Endothelial cell of umbilical vein (primary cell): ENCODE measurements around the gene CLTC. TPM values are rescaled to one million over a fixed set of nuclear protein-coding genes. Genes with fewer than 3 reads are reported as not detected.

Experiments used
- BruUV-seq: library from RNA; stranded (reverse); fragments of 400-500 nt; replicated peaks from 2 replicates; lab custom pipeline; 2021; lab: Mats Ljungman, UMichigan
- CTCF ChIA-PET: fragments of 300-600, 350-600 bp; sonication (Branson Sonifier 250); formaldehyde crosslinking; loops from one replicate; lab custom pipeline; 2021; ENCODE audit warnings: antibody characterized with exemption, inconsistent platforms; lab: Charles Lee
- POLR2A ChIA-PET: fragments of 300-600, 350-600 bp; sonication (Branson Sonifier 250); formaldehyde crosslinking; loops from one replicate; lab custom pipeline; 2021; ENCODE audit warnings: antibody characterized with exemption, inconsistent platforms; lab: Charles Lee
- DNase-seq: peaks from one replicate; pipeline ENCODE4 v3.0.0-alpha.2; 2011; ENCODE audit warnings: low read depth, low spot score
- FAIRE-seq: peaks from 2 replicates; lab custom pipeline; 2011; peaks lifted over from hg19 to GRCh38; lab: Jason Lieb, UNC
- H2AFZ ChIP-seq: 2 replicates; pipeline ENCODE4 v1.6.0; 2012; ENCODE audit warnings: low read depth, low read length, control low read depth, inconsistent platforms
- H3K27ac ChIP-seq: 2 replicates; pipeline ENCODE4 v1.5.1; 2011; ENCODE audit warnings: low read depth, mild to moderate bottlenecking, control low read depth, low read length, moderate library complexity; ENCODE audit not compliant: insufficient read depth
- H3K27me3 ChIP-seq, 2 experiments: 2 replicates each; pipeline versions ENCODE4 v1.6.0 to v1.6.1; 2011; ENCODE audit warnings: low read length in 2 of 2, mixed read lengths in 1 of 2; ENCODE audit not compliant: control insufficient read depth in 2 of 2, insufficient read depth in 2 of 2
- H3K36me3 ChIP-seq, 2 experiments: 2 replicates in 1 of 2; 3 replicates in 1 of 2; pipeline ENCODE4 v1.5.1; 2011; ENCODE audit warnings: low read length in 2 of 2, mild to moderate bottlenecking in 1 of 2, moderate library complexity in 1 of 2; ENCODE audit not compliant: control insufficient read depth in 2 of 2, insufficient read depth in 2 of 2; ENCODE audit errors: extremely low read depth in 1 of 2
- H3K4me1 ChIP-seq: 3 replicates; pipeline ENCODE4 v1.5.1; 2011; ENCODE audit warnings: mild to moderate bottlenecking, low read length; ENCODE audit not compliant: control insufficient read depth, insufficient read depth; ENCODE audit errors: extremely low read depth
- H3K4me2 ChIP-seq: 2 replicates; pipeline ENCODE4 v1.6.1; 2011; ENCODE audit warnings: low read length, control low read depth, mixed read lengths; ENCODE audit not compliant: insufficient read depth
- H3K4me3 ChIP-seq, 3 experiments: fragments of 200-600 bp in 1 of 3; sonication (generic), shearing (Covaris generic) in 1 of 3; replicated peaks in 1 of 3; 2 replicates each; pipeline ENCODE4 v1.5.1; 2011 to 2016; ENCODE audit warnings: control low read depth in 3 of 3, low read length in 3 of 3, mild to moderate bottlenecking in 2 of 3, inconsistent platforms in 1 of 3, low read depth in 1 of 3, moderate library complexity in 1 of 3; ENCODE audit not compliant: insufficient read depth in 1 of 3
- H3K79me2 ChIP-seq: 2 replicates; pipeline ENCODE4 v1.6.0; 2012; ENCODE audit warnings: low read length, inconsistent platforms; ENCODE audit not compliant: control insufficient read depth, insufficient read depth
- H3K9ac ChIP-seq: replicated peaks from 2 replicates; pipeline ENCODE3; 2011; ENCODE audit warnings: low read length, control low read depth; ENCODE audit not compliant: insufficient read depth; ENCODE audit errors: extremely low read depth
- H3K9me1 ChIP-seq: replicated peaks from 3 replicates; pipeline ENCODE4 v1.6.0; 2011; ENCODE audit warnings: mild to moderate bottlenecking, low read length; ENCODE audit not compliant: control insufficient read depth, insufficient read depth; ENCODE audit errors: extremely low read depth
- H3K9me3 ChIP-seq: replicated peaks from 2 replicates; pipeline ENCODE4 v1.5.1; 2012; ENCODE audit warnings: low read length, inconsistent platforms; ENCODE audit not compliant: control insufficient read depth, insufficient read depth
- H4K20me1 ChIP-seq: replicated peaks from 2 replicates; pipeline ENCODE3; 2011; ENCODE audit warnings: mild to moderate bottlenecking, low read length; ENCODE audit not compliant: control insufficient read depth, insufficient read depth; ENCODE audit errors: extremely low read depth
- EZH2 ChIP-seq: IDR thresholded peaks from 2 replicates; pipeline ENCODE4 v1.6.1; 2012; ENCODE audit warnings: borderline replicate concordance, low read depth, mild to moderate bottlenecking, moderate library complexity, low read length, inconsistent platforms; ENCODE audit not compliant: severe bottlenecking
- FOS ChIP-seq: IDR thresholded peaks from 2 replicates; pipeline ENCODE4 v1.6.1; 2011; ENCODE audit warnings: mild to moderate bottlenecking, low read length, moderate library complexity, borderline replicate concordance; ENCODE audit not compliant: insufficient read depth
- GATA2 ChIP-seq: IDR thresholded peaks from 2 replicates; pipeline ENCODE4 v1.7.0; 2011; ENCODE audit warnings: low read depth, mild to moderate bottlenecking, moderate library complexity, mixed read lengths, low read length; ENCODE audit not compliant: insufficient read length, insufficient read depth
- JUN ChIP-seq: IDR thresholded peaks from 2 replicates; pipeline ENCODE4 v1.6.1; 2011; ENCODE audit warnings: borderline replicate concordance, low read depth; ENCODE audit not compliant: insufficient read length, insufficient read depth
- MYC ChIP-seq: IDR thresholded peaks from one replicate; pipeline ENCODE4 v1.6.1; 2011; ENCODE audit warnings: mild to moderate bottlenecking, low read depth, low read length
- POLR2A ChIP-seq: IDR thresholded peaks from 2 replicates; pipeline ENCODE4 v1.6.1; 2012; ENCODE audit warnings: low read depth, mild to moderate bottlenecking, control low read depth, low read length
- POLR2AphosphoS5 ChIP-seq: IDR thresholded peaks from 2 replicates; pipeline ENCODE4 v1.6.1; 2012; ENCODE audit warnings: low read depth, mild to moderate bottlenecking, control low read depth, low read length, moderate library complexity; ENCODE audit not compliant: insufficient read depth
- dilution Hi-C: fragments of 300-500 bp; cut with MboI; formaldehyde crosslinking; loops from one replicate; pipeline ENCODE4 v1.15.0; 2019; ENCODE audit warnings: low sequenced_read_pairs; ENCODE audit not compliant: extremely low pct_ligation_motif_present
- intact Hi-C: fragments of 100-400 bp; cut with micrococcal nuclease; formaldehyde crosslinking; loops from one replicate; pipeline ENCODE4 v1.10.0; 2022
- polyA plus RNA-seq, 4 experiments: library from polyadenylated mRNA; depleted of rRNA in 3 of 4; stranded (reverse) in 3 of 4; unstranded in 1 of 4; fragments of >200 nt; gene quantifications; 2 replicates each; pipeline versions ENCODE4 v1.2.1 to v1.2.3, GENCODE V29; 2011 to 2012; ENCODE audit warnings: missing spikeins in 1 of 4
- total RNA-seq: library from RNA; stranded (reverse); gene quantifications from 2 replicates; pipeline ENCODE4 v1.2.3, GENCODE V29; 2021
- TF ChIP-seq, protein P1 (sequence below): IDR thresholded peaks from 2 replicates; pipeline ENCODE4 v1.6.1; 2011; ENCODE audit not compliant: insufficient read depth, insufficient read length
- TF ChIP-seq, protein P2 (sequence below), 2 donors: IDR thresholded peaks; 1 replicate in 1 of 2; 2 replicates in 1 of 2; pipeline ENCODE4 v1.5.1; 2011; ENCODE audit warnings: low read length in 2 of 2, mild to moderate bottlenecking in 2 of 2, moderate library complexity in 2 of 2, control low read depth in 1 of 2, inconsistent platforms in 1 of 2, low read depth in 1 of 2; ENCODE audit not compliant: insufficient read depth in 1 of 2; ENCODE audit errors: extremely low read depth in 1 of 2

Gene CLTC
- total and polyA plus RNA-seq, 2 donors (not counting 3 experiments of a cell fraction or from before 2014, with no cell fraction given), result 164 to 326 TPM

DNA sequence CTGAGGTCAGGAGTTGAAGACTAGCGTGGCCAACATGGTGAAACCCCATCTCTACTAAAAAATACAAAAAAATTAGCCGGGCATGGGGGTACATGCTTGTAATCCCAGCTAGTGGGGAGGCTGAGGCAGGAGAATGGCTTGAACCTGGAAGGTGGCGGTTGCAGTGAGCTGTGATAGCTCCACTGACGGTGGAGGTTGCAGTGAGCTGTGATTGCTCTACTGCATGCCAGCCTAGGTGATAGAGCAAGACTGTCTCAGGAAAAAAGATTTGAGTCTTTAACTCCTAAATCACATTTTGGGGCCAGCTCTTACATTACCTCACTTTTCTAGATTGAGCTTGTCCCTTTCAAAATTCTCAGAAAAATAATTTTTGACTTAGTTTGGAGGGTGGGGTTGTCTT lies 102.9 kb downstream of the CLTC start:
- Histone ChIP-seq H3K4me2 (no peak overlapping the region), H3K9ac (no peak overlapping the region), H3K4me3 (no peak overlapping the region), H2AFZ (no peak overlapping the region), H3K9me3 (no peaks in the 10 kb centered on the region), H3K27me3 (no peaks in the 10 kb centered on the region), H3K9me1 (no peaks in the 10 kb centered on the region), H4K20me1 (peaks cover 8% of the 10 kb centered on the region), H3K4me1 (peaks cover 6% of the 10 kb centered on the region), H3K79me2 (peaks cover 73% of the 10 kb centered on the region), H3K36me3 (no peaks in the 10 kb centered on the region), H3K27ac (no peak overlapping the region)
- ChIA-PET CTCF (interaction anchor here (0.8 kb wide), 1 partner anchor 11 kb away, joined by 3 read pairs; no protein-coding TSS in a partner anchor), POLR2A (no interaction called here)
- no peak for DNase-seq
- intact Hi-C loops (no loop called here), dilution Hi-C loops (no loop called here)
- TF ChIP-seq, protein P1, sequence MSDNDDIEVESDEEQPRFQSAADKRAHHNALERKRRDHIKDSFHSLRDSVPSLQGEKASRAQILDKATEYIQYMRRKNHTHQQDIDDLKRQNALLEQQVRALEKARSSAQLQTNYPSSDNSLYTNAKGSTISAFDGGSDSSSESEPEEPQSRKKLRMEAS, result no peak
- no peak for TF ChIP-seq GATA2
- FAIRE-seq, result no peak
- BruUV-seq, result no TSS peak

DNA sequence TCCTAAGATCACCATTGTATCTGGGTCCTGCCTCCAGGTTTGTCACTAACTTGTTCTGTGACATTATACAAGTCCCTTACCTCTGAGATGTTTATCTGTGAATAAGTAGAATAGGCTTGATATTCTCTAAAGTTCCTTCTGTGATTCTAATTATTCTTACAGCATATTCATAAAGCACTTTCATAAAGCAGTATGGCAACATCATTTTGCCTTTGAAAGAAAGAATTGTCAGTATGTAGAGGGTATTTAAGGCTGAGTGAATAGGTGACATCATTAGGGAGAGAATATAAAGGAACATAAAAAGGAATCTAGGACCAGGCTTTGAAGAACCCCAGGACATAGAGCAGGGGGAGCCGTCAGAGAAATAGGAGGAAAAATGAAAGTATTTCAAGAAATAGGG lies 103.3 kb downstream of the CLTC start:
- H3K4me3 ChIP-seq, result no peak overlapping the region
- POLR2A ChIA-PET, result no interaction called here
- dilution Hi-C loops (no loop called here), intact Hi-C loops (no loop called here)
- CTCF ChIA-PET, result interaction anchor here (0.8 kb wide), 1 partner anchor 12 kb away, joined by 3 read pairs; no protein-coding TSS in a partner anchor
- no peak for TF ChIP-seq POLR2AphosphoS5
- no peak for TF ChIP-seq FOS
- TF ChIP-seq, protein P1, result no peak
- TF ChIP-seq, protein P2, sequence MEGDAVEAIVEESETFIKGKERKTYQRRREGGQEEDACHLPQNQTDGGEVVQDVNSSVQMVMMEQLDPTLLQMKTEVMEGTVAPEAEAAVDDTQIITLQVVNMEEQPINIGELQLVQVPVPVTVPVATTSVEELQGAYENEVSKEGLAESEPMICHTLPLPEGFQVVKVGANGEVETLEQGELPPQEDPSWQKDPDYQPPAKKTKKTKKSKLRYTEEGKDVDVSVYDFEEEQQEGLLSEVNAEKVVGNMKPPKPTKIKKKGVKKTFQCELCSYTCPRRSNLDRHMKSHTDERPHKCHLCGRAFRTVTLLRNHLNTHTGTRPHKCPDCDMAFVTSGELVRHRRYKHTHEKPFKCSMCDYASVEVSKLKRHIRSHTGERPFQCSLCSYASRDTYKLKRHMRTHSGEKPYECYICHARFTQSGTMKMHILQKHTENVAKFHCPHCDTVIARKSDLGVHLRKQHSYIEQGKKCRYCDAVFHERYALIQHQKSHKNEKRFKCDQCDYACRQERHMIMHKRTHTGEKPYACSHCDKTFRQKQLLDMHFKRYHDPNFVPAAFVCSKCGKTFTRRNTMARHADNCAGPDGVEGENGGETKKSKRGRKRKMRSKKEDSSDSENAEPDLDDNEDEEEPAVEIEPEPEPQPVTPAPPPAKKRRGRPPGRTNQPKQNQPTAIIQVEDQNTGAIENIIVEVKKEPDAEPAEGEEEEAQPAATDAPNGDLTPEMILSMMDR (IDR thresholded peaks at IDR 0.05; ENCODE audit: extremely low read depth in 1 of 2, insufficient read depth in 1 of 2, low read depth in 1 of 2, low read length in 2 of 2), result no peak
- no peak for TF ChIP-seq GATA2
- TF ChIP-seq MYC, result no peak
- TF ChIP-seq POLR2A, result no peak
- no peak for TF ChIP-seq JUN
- TF ChIP-seq EZH2, result no peak
- H3K27ac ChIP-seq, result no peak overlapping the region
- H3K79me2 ChIP-seq, result peaks cover 73% of the 10 kb centered on the region
- no peaks in the 10 kb centered on the region for H3K27me3 ChIP-seq
- H2AFZ ChIP-seq, result no peak overlapping the region
- H3K4me1 ChIP-seq, result peaks cover 6% of the 10 kb centered on the region
- H4K20me1 ChIP-seq, result peaks cover 8% of the 10 kb centered on the region
- no peaks in the 10 kb centered on the region for H3K9me1 ChIP-seq
- no peak for FAIRE-seq
- no peaks in the 10 kb centered on the region for H3K9me3 ChIP-seq
- H3K9ac ChIP-seq, result no peak overlapping the region
- no peak overlapping the region for H3K4me2 ChIP-seq
- no peak for DNase-seq
- H3K36me3 ChIP-seq, result no peaks in the 10 kb centered on the region
- no TSS peak for BruUV-seq
